ENCODE data around the gene AKAIN1.

DNA sequence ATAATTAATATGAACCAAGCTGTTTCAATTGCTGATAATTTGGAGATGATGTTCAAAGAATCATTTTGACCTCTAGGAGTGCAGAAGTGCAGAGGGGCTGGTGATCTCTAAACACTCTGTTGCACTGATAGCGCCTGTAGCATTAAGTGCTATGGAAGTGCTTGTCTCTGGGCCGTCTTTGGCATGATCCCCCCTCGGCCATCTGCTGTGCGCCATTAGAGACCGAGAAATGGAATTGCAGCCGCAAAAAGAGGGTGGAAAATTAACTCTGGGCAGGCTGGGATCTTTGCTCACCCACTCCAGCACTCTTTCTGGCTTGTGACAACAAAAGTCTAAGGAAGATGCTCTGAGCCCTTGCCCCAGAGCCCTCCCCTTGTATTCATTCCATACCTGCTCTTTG, 23.4 kb downstream of the AKAIN1 start:
- TF ChIP-seq EP300 (IDR thresholded peaks at IDR 0.05; ENCODE audit: borderline replicate concordance in 1 of 2, low read depth in 1 of 2, low read length in 1 of 2) (no peak), RXRA (IDR thresholded peaks at IDR 0.05; ENCODE audit: borderline replicate concordance, low read depth) (no peak), RCOR1 (IDR thresholded peaks at IDR 0.05; ENCODE audit: low read length) (no peak), POLR2AphosphoS5 (IDR thresholded peaks at IDR 0.05; ENCODE audit: low read depth, low read length) (no peak), GABPA (IDR thresholded peaks at IDR 0.05; ENCODE audit: low read depth) (no peak), TCF12 (IDR thresholded peaks at IDR 0.05) (no peak), EZH2phosphoT487 (IDR thresholded peaks at IDR 0.05; ENCODE audit: borderline replicate concordance, low read depth) (no peak)
- TF ChIP-seq, protein P1, sequence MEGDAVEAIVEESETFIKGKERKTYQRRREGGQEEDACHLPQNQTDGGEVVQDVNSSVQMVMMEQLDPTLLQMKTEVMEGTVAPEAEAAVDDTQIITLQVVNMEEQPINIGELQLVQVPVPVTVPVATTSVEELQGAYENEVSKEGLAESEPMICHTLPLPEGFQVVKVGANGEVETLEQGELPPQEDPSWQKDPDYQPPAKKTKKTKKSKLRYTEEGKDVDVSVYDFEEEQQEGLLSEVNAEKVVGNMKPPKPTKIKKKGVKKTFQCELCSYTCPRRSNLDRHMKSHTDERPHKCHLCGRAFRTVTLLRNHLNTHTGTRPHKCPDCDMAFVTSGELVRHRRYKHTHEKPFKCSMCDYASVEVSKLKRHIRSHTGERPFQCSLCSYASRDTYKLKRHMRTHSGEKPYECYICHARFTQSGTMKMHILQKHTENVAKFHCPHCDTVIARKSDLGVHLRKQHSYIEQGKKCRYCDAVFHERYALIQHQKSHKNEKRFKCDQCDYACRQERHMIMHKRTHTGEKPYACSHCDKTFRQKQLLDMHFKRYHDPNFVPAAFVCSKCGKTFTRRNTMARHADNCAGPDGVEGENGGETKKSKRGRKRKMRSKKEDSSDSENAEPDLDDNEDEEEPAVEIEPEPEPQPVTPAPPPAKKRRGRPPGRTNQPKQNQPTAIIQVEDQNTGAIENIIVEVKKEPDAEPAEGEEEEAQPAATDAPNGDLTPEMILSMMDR (IDR thresholded peaks at IDR 0.05), result no peak
- TF ChIP-seq, protein P2, sequence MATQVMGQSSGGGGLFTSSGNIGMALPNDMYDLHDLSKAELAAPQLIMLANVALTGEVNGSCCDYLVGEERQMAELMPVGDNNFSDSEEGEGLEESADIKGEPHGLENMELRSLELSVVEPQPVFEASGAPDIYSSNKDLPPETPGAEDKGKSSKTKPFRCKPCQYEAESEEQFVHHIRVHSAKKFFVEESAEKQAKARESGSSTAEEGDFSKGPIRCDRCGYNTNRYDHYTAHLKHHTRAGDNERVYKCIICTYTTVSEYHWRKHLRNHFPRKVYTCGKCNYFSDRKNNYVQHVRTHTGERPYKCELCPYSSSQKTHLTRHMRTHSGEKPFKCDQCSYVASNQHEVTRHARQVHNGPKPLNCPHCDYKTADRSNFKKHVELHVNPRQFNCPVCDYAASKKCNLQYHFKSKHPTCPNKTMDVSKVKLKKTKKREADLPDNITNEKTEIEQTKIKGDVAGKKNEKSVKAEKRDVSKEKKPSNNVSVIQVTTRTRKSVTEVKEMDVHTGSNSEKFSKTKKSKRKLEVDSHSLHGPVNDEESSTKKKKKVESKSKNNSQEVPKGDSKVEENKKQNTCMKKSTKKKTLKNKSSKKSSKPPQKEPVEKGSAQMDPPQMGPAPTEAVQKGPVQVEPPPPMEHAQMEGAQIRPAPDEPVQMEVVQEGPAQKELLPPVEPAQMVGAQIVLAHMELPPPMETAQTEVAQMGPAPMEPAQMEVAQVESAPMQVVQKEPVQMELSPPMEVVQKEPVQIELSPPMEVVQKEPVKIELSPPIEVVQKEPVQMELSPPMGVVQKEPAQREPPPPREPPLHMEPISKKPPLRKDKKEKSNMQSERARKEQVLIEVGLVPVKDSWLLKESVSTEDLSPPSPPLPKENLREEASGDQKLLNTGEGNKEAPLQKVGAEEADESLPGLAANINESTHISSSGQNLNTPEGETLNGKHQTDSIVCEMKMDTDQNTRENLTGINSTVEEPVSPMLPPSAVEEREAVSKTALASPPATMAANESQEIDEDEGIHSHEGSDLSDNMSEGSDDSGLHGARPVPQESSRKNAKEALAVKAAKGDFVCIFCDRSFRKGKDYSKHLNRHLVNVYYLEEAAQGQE (IDR thresholded peaks at IDR 0.05; ENCODE audit: low read depth, low read length), result no peak
